Hematopoietic multipotent progenitor cell treated with erythropoietin and hydrocortisone succinate and interleukin-3 and kit ligand, for 8 days (in vitro differentiated cells): ENCODE results near the gene EFCAB5.
"Not testable (repeated sequence)": the region's sequence is repeated elsewhere in the genome, so short reads cannot be mapped to it uniquely, and the experiment has no call there.

Experiments used
- DNase-seq: peaks from one replicate; pipeline ENCODE4 v3.0.0-alpha.2; 2015

EFCAB5 gene

DNA sequence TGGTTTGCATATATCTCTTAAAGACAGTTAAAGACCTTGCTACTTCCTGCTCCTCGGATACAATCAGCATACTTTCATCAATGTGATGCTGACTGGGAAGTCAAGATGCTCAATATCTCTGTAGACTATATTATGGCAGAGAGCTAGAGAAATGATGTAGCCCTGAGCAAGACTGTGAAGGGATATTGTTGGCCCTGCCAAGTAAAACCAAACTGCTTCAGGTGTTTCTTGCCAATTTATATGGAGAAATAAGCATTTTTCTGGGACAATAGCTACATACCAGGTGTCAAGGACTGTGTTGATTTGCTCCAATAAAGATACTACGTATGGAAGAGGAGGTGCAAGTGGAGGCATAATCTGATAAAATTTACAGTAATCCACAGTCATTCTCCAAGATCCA lies 4.7 kb upstream of the EFCAB5 start:
- DNase-seq: no peak

DNA sequence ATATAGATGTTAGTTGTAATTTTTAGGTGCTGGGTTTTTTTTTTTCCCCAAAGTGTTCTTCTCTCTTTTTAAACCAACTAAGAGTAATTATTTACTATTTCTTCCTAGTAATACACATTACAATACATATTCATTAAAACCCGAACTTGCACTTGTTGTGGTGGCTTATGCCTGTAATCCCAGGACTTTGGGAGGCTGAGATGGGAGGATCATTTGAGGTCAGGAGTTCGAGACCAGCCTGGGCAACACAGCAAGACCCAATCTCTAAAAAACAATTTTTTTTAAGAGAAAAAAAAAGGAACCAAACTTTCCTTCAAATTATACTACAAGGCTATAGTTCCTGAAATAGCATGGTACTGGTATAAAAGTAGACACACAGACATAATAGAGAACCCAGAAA lies 3.8 kb downstream of the EFCAB5 start:
- DNase-seq: no peak

DNA sequence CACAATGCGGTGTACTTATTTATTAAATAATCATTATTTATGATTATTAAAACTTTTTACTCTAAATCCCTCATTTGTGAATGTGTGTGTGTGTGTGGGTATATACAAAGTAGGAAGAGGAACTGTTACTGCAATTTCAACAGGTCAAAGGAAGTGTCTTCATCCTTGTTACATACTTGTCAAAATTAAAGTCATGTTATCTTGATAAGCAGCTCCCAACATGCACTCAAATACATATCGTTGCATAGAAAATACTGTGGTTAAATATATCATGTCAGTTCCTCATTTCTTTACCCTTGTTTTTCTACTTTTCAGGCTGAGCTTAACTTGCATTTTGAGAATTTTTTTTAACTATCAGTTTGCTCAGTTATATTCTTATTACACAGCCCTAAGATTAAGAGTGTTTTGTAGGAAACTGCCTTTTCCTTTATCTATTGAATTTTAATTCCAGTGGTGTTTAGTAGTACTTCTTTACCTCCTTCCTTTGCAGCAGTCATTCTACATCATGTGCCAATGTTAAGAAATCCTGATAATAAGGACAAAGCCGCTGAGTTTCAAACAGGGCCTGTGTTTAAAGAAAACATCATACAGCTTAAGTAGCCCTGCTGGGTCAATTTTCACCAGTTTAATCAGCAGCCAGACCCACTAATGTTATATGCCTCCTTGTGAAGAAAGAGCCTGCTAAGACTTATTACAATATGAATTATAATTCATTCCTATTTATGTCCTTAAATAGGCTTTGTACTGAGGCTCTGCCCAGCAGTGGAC lies 7.2 kb downstream of the EFCAB5 start:
- DNase-seq: peak; percentile 48

DNA sequence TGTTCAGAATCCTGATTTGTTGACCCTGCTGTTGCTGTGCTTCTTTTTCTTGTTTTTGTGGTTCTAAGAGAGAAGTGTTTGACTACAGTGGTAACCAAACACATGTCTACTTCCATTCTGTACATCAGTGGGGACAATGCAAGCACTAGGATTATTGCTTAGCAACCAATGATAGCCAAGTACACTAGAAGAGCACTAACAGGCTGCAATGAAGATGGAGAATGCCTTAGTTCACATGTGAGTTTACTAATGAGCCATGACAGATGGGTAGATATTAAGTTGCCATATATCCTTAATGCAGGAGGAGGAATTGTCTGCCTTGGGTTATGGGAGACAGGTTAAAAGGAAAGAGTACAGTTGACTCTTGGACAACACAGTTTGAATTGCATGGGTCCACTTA lies 8.3 kb downstream of the EFCAB5 start:
- DNase-seq: no peak

DNA sequence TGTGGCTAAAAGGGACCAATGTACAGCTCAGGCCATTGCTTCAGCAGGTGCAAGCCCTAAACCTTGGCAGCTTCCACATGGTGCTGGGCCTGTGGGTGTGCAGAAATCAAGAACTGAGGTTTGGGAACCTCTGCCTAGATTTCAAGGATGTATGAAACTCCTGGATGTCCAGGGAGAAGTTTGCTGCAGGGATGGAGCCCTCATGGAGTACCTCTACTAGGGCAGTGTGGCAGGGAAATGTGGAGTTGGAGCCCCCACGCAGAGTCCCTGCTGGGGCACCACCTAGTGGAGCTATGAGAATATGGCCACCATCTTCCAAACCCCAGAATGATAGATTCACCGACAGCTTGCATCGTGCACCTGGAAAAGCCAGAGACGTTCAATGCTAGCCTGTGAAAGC lies 13.0 kb downstream of the EFCAB5 start:
- DNase-seq: no peak

DNA sequence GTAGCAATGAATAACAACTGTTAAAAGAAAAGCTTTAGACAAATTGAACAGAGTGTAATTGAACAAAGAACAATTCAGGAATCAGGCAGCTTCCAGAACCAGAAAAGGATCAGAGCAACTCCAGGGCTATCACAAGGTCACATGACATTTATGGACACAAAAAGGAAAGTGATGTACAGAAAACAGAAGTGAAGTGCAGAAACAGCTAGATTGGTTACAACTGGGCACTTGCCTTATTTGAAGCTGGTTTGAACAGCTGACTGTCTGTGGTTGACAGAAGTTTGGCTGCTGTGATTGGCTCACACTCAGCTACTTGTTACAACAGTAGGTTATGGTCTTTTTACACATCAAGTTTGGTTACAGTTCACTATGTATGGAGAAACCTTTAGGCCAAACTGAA lies 14.8 kb downstream of the EFCAB5 start:
- DNase-seq: no peak

DNA sequence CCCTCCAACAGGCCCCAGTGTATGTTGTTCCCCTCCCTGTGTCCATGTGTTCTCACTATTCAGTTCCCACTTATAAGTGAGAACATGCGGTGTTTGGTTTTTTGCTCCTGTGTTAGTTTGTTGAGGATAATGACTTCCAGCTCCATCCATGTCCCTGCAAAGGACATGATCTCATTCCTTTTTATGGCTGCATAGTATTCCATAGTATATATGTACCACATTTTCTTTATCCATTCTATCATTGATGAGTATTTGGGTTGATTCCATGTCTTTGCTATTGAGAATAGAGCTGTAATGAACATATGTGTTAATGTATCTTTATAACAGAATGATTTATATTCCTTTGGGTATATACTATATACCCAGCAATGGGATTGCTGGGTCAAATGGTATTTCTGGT lies 16.1 kb downstream of the EFCAB5 start:
- not testable (repeated sequence) for DNase-seq

DNA sequence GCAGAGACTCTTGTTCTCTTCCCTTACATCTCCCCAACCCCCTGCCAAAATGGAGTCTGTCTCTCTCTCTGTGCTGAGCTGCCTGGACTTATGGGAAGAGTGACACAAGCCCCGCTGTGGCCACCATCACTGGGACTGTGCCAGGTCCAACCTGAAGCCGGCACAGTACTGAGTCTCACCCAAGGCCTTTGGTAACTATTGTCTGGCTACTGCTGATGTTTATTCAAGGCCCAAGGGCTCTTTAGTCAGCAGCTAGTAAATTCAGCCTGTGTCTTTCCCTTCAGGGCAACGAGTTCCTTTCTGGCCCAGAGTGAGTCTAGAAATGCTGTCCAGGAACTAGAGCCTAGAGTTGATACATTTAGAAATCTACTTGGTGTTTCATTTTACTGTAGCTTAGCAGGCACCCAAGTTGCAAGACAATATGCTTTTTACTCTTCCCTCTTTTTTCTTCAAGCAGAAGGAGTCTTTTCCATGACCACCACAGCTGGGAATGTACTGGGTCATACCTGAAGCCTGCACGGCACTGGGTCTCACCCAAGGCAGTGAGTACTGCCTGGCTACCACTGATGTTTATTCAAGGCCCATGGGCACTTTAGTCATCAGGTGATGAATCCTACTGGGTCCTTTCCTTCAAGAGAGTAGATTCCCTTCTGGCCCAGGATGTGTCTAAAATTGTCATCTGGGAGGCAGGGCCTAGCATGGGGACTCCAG lies 17.7 kb downstream of the EFCAB5 start:
- DNase-seq: no peak

DNA sequence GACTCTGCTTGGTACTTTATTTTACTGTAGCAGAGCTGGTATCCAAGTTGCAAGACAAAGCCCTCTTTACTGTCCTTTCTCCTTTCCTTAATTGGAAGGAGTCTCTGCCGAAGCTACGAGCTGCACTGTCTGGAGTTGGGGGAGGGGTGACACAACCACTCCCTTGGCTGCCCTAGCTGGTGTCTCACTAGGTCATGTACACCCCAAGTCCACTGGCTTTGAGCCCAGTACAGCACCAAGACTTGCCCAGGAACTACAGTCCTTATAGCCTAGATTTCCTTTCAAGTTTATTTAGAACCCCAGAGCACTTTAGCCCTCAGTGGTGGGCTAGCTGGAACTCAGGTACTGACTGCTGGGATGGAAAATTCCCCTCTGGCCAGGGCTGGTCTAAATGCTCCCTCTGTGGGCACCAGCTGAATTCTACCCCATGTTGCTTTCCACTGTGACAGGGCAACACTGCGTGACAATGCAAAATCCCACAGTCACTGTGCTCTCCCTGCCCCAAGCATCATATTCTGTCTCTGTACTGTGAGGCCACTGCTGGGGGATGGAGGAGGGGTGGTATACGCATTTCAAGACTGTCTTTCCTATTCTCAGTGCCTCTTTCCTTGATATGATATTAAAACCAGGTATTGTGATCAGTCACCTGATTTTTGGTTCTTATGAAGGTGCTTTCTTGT lies 18.4 kb downstream of the EFCAB5 start:
- no peak for DNase-seq

DNA sequence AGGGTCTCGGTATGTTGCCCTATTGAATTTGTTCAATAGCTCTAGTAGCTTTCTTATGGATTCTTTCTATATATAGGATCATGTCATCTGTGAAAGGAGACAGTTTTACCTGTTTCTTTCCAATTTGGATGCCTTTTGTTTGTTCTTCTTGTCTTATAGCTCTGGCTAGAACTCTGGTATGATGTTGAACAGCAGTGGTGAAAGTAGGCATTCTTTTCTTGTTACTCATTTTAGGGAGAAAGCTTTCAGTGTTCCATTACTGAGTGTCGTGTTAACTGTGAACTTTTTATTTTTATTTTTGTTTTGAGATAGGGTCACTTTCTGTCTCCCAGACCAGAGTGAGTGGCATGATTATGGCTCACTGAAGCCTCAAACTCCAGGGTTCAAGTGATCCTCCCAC lies 21.2 kb downstream of the EFCAB5 start:
- DNase-seq: no peak

DNA sequence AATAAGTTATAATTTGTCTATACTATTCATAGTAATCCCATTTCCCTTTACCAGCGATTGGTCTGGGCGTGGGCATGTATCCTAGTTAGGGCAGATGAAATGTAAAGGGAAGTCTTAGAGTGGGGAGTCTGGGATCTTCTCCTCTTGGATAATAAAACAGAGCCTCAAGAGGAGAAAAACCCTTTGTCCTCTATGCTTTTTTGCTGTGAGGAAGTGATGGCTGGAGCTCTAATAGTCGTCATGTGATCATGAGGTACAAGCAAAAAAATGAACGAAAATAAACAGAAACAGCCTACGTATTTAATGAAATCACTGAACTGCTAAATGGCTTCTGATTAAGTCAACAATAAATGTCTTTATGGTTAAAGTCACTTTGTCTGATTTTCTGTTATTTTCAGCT lies 26.8 kb downstream of the EFCAB5 start:
- DNase-seq: no peak

DNA sequence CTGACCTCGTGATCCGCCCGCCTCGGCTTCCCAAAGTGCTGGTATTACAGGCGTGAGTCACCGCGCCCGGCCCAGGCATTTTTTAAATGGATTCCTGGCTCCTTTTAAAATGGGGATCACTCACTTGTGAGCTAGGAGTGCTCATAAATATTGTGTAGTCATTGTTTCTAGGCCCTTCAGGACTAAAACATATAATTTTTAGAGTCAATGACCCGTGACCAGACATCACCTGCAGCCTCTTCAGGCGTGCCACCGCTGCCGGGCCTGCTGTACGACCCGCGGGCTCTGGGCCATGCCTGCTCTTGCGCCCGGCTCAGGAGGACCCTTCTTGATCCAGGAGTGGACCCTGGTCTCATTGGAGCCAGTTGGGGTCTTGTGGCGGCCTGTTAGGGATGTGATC lies 30.8 kb downstream of the EFCAB5 start:
- no peak for DNase-seq

DNA sequence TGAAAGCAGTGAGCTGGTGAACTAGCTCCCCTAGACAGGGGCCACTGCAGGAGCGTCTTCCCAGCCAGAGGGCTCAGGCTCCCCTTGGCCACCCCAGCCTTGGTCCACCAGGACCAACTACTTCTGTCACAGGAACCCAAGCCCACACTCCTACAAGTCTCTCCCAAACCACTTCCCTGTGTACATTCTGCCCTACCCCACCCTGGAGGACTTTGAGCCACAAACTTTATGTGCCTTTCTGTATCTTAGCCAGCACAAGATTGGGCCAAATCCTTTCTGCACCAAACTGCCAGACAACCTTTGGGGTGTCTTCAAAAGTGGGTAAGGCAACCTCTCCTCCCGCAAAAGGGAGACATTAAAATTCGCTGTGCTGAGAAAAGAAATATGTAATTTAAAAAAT lies 31.6 kb downstream of the EFCAB5 start:
- no peak for DNase-seq

DNA sequence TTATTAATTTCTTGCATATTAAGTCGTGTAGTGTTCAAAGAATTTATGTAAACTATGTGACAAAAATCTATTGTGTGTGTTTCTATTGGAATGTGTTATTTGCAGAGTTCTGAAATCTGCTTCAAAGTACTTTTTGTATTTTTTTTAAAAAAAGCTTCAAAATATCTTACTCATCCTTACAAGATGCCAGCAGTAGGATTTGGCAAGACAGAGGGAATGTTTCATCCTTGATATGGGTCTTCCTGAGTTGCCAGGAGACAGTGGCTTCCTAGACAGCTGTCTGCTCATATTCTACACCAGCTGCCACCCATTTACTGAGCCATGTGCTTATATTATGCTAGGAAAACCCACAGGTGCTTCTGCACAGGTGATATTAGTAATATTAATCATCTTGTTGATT lies 36.4 kb downstream of the EFCAB5 start:
- DNase-seq: no peak

DNA sequence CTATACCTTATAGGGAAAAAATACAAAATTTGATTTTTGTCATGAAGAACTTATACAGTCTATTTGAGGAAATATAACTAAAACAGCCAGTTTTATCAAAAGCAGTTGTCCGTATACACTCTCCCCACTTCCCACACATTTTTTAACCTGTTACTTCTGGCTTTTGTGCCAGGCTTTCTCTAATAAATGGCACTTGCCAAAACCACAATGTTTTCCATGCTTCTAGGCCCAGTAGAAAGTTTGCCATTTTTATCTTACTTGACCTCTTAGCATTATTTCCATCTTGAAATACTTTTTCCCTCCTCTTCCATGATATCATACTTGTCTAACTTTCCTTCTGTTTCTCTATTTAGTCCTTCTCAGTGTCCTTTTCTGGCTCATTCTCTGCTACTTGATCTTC lies 38.8 kb downstream of the EFCAB5 start:
- DNase-seq: no peak

DNA sequence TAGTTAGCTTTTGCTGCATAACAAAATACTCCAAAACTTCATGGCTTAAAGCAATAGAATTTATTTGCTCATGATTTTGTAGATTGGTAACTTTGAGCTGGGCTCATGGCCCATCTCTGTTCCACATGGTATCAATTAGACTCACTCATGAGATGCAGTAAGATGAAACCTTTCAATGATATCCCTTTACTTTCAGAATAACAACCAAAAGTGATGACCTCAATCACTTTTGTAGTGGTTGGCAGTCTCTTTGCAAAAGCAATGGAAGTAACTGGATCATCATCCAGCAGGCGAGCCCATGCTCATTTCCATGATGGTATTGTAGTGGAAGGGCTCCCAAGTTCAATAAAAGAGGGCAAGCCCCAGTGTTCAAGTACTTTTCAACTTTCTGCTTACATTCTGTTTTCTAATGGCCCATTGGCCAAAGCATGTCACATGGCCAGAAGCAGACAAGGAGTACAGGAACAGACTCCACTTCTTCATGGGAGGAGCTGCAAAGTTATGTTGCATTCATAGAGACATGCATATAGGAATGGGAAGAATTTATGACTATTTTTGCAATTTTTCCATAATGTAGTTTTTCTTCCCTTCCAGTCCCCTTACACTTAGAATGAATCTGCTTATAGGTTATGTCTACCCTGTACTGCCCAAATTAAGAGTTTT lies 41.7 kb downstream of the EFCAB5 start:
- DNase-seq: no peak

DNA sequence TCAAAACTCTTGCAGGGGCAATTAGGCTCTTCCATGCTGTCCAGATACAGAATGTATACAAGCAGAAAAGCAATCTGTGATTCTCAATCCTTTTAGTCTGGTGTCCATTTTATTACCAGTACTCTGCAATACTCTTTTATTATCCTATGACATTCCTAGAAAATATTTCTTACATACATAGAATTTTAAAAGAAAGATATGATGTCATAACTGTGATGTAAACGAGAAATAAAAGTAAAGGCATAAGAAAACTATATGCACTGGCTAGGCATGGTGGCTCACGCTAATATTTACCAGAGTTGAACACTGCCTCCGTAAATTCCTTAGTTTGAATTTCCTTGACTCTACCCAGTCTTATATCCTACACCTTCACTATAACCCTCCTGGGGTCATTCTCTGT lies 55.0 kb downstream of the EFCAB5 start:
- DNase-seq: no peak

DNA sequence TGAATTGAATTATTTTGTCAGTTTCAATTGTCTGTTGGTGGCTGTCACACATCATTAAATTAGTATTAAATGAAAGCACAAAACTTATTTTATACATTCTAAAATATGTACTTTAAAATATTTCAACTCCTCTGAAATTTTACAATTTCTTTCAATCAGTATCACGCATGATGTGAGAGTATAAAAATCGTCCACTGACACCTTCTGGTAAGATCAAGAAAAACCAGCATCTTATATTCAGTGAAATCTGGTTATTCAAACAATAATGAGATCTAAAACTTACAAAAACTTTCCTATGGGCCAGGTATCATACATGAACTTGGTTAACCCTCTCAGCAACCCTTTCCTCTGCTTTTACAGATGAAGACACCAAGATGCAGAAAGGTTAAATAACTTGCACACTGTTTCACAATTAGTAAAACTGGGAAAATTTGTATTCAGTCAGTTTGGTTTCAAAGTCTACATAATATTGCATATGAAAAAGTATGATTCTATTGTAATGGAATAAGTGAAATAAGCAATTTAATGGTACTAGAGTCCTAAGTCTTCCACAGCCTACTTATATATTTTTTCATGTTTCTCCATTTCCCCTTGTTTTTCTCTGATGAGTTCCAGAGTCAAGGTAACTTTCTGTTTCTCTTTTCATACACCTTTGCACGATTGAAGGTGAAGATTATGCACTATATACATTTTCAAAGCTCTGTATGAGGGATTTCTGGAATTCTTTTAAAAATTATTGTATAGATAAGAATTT lies 58.7 kb downstream of the EFCAB5 start:
- no peak for DNase-seq

DNA sequence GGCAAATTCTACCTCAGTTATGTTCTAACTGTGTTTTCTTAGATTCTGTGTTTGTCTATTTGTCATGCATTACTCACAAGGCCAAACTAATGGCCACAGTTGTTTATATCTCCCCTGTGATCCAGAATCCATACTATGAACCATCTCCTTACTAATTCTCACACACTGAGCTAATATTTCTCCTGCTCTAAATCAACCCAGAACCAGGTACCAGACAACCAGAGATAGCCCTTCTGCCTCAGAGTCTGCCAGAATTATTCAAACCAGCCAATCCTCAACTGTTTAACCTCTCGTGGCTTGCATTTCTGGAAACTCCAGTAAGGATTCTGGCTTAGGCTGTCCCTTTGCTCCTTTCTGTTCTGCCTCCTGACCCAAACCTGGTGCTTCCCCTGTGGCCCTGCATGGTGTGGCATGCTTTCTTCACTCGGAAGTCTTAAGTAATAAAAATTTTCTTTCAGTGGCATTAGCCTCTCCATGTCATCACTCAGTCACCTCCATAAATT lies 59.4 kb downstream of the EFCAB5 start:
- no peak for DNase-seq

DNA sequence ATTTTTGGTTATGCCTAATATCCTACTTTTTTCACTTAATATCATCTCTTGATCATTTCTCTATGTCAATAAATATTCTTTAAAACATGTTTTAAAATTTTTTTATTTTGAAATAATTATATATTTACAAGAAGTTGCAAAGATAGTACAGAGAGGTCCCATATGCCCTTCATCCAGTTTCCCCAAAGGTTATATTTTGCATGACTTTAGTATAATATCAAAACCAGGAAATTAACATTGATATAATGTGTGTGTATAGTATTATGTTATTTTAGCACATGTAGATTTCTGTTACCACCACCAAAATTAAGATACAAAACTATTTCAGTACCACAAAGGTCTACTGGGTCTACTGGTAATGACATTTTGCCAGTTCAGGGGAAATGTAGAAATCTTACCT lies 60.7 kb downstream of the EFCAB5 start:
- no peak for DNase-seq

DNA sequence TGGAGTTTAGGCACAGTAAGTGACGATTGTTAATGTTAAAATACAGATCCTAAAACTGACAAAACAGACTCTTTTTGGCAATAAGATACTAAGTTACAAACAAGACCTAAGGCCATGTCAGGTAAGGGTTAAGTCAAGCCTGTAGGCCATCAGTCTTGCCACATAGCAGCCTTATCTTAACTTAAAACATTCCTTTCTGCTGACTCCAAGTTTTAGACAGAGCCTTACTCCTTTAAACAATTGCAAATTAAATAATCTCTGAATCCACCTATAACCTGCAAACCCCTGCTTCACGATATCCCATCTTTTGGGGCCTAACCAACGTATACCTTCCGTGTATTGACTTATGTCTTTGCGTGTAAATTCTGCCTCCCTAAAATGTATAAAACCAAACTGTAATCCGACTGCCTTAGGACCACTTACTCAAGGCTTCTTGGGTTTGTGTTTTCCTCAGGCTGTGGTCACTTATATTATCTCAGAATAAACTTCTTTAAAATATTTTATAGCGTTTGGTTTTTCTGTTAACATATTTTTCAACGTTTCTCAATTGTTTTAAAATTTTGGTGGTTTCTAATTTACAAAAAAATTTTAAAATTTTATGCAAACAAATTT lies 64.4 kb downstream of the EFCAB5 start:
- no peak for DNase-seq

DNA sequence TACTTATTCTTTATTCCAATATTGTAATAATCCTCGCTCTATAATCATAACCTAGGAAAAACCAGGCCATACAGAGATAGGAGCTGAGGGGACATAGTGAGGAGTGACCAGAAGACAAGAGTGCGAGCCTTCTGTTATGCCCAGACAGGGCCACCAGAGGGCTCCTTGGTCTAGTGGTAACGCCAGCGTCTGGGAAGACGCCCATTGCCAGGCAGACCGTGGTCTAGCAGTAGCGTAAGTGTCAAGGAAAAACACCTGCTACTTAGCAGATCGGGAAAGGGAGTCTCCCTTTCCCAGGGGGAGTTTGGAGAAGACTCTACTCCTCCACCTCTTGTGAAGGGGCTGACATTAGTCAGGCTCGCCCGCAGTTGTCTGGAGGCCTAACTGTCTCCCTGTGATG lies 70.5 kb downstream of the EFCAB5 start:
- not testable (repeated sequence) for DNase-seq
